ENCODE results near the gene CLEC3A. TPM values are rescaled to one million over a fixed set of nuclear protein-coding genes. Genes with fewer than 3 reads are reported as not detected.

The CLEC3A gene
- polyA plus RNA-seq, 1 donor = 0.36 TPM

DNA sequence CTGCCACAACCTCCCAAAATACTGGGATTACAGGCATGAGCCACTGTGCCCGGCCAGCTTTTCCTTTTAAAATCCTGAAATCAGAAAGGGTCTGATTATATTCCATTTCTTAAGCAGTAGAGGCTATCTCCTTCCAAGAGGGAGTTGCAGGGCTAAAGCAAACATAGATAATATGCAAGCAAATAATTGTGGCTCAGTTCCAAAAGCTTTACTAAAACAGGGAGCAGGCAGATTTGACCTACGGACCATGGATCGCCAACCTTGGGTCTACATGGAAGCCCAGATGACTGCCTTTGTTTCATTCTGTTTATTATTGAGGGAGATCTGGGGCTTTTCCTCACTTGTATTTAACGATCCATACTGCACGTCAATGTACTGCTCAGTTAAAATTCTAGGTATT lies 38.5 kb downstream of the CLEC3A start:
- DNase-seq = peak in 1 of 2 donors; percentile 55
- no peaks in the 10 kb centered on the region for H3K9me3 ChIP-seq (ENCODE audit: control insufficient read depth, low read depth, low read length)
- H3K4me3 ChIP-seq (ENCODE audit: low read length) = no peak overlapping the region
- 13% methylated on average over 2 of the region's 5 CpGs for WGBS (ENCODE audit: insufficient coverage, low lambda C conversion rate)
- no peaks in the 10 kb centered on the region for H3K27me3 ChIP-seq (ENCODE audit: control insufficient read depth, insufficient read depth, low read length)
- H3K36me3 ChIP-seq (ENCODE audit: control insufficient read depth, insufficient read depth, low read length) = no peaks in the 10 kb centered on the region
- peaks cover 6% of the 10 kb centered on the region for H3K4me1 ChIP-seq (ENCODE audit: control insufficient read depth, insufficient read depth, low read length)
- no peak overlapping the region for H3K27ac ChIP-seq (ENCODE audit: low read length)

GRCh38 chr16:78065319-78065718 lies 43.0 kb downstream of the CLEC3A start:
- Histone ChIP-seq H3K27me3 (ENCODE audit: control insufficient read depth, insufficient read depth, low read length) (no peaks in the 10 kb centered on the region), H3K4me1 (ENCODE audit: control insufficient read depth, insufficient read depth, low read length) (peaks cover 6% of the 10 kb centered on the region), H3K36me3 (ENCODE audit: control insufficient read depth, insufficient read depth, low read length) (no peaks in the 10 kb centered on the region), H3K4me3 (ENCODE audit: low read length) (no peak overlapping the region), H3K27ac (ENCODE audit: low read length) (no peak overlapping the region), H3K9me3 (ENCODE audit: control insufficient read depth, low read depth, low read length) (no peaks in the 10 kb centered on the region)
- DNase-seq = no peak
- WGBS (ENCODE audit: insufficient coverage, low lambda C conversion rate) = 50% methylated on average over 2 of the region's 4 CpGs

DNA sequence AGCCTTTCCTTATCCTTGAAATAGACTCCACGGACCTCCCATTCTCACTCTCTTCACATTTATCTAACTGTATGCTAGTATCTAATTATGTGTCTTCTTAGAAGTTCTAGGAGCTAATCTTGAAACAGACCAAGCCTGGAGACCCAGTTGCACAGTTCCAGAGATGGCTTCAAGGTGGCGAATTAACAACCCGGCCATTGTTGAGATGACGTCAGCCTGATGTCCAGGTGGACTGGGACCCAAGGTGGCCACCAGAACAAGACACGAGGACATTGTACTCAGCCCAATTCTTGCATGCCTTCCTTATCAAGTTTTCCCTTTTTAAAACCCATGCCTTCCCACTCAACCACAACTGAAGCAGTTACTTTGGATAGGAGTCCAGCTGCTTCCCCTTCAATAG lies 47.6 kb downstream of the CLEC3A start:
- no peak for DNase-seq
- H3K36me3 ChIP-seq (ENCODE audit: control insufficient read depth, insufficient read depth, low read length) = no peaks in the 10 kb centered on the region
- H3K4me1 ChIP-seq (ENCODE audit: control insufficient read depth, insufficient read depth, low read length) = peaks cover 6% of the 10 kb centered on the region
- 82% methylated on average over 3 of the region's 5 CpGs for WGBS (ENCODE audit: insufficient coverage, low lambda C conversion rate)
- H3K9me3 ChIP-seq (ENCODE audit: control insufficient read depth, low read depth, low read length) = no peaks in the 10 kb centered on the region
- no peak overlapping the region for H3K27ac ChIP-seq (ENCODE audit: low read length)
- H3K4me3 ChIP-seq (ENCODE audit: low read length) = no peak overlapping the region
- H3K27me3 ChIP-seq (ENCODE audit: control insufficient read depth, insufficient read depth, low read length) = no peaks in the 10 kb centered on the region

- H3K4me1 ChIP-seq (ENCODE audit: control insufficient read depth, insufficient read depth, low read length) = peaks cover 6% of the 10 kb centered on the region
- H3K36me3 ChIP-seq (ENCODE audit: control insufficient read depth, insufficient read depth, low read length) = no peaks in the 10 kb centered on the region
- H3K9me3 ChIP-seq (ENCODE audit: control insufficient read depth, low read depth, low read length) = no peaks in the 10 kb centered on the region
- no peak overlapping the region for H3K27ac ChIP-seq (ENCODE audit: low read length)
- no peak overlapping the region for H3K4me3 ChIP-seq (ENCODE audit: low read length)
- peak; percentile 60 to 87 for DNase-seq
- no peaks in the 10 kb centered on the region for H3K27me3 ChIP-seq (ENCODE audit: control insufficient read depth, insufficient read depth, low read length)
- no CpG with 5 or more reads among the region's 5 CpGs for WGBS (ENCODE audit: insufficient coverage, low lambda C conversion rate)
These were observed 49.9 kb downstream of the CLEC3A start for GRCh38 chr16:78072275-78072674.

- Histone ChIP-seq H3K36me3 (ENCODE audit: control insufficient read depth, insufficient read depth, low read length) (no peaks in the 10 kb centered on the region), H3K27ac (ENCODE audit: low read length) (no peak overlapping the region), H3K27me3 (ENCODE audit: control insufficient read depth, insufficient read depth, low read length) (no peaks in the 10 kb centered on the region), H3K4me3 (ENCODE audit: low read length) (no peak overlapping the region), H3K9me3 (ENCODE audit: control insufficient read depth, low read depth, low read length) (no peaks in the 10 kb centered on the region), H3K4me1 (ENCODE audit: control insufficient read depth, insufficient read depth, low read length) (peaks cover 6% of the 10 kb centered on the region)
- no CpG with 5 or more reads among the region's 3 CpGs for WGBS (ENCODE audit: insufficient coverage, low lambda C conversion rate)
- no peak for DNase-seq
These were observed 53.5 kb downstream of the CLEC3A start for GRCh38 chr16:78075800-78076199.

DNA sequence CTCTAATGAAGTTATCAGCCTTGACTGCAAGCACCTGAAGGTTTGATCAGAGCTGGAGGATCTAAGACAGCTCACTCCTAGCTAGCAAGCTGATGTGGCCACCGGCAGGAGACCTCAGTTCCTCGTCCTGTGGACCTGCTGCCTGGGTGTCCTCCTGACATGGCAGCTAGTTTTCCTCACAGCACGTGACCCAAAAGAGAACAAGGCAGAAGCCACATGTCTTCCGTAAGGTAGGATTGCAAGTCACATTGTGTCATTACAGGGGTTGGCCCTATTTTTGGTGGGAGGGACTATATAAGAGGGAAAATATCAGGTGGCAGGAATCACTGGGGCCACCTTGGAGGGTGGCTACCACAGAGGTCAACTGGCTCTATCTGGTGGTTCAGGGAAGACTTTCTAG lies 59.0 kb downstream of the CLEC3A start:
- Histone ChIP-seq H3K36me3 (ENCODE audit: control insufficient read depth, insufficient read depth, low read length) (no peaks in the 10 kb centered on the region), H3K9me3 (ENCODE audit: control insufficient read depth, low read depth, low read length) (no peaks in the 10 kb centered on the region), H3K4me3 (ENCODE audit: low read length) (no peak overlapping the region), H3K27me3 (ENCODE audit: control insufficient read depth, insufficient read depth, low read length) (no peaks in the 10 kb centered on the region), H3K27ac (ENCODE audit: low read length) (no peak overlapping the region), H3K4me1 (ENCODE audit: control insufficient read depth, insufficient read depth, low read length) (no peaks in the 10 kb centered on the region)
- WGBS (ENCODE audit: insufficient coverage, low lambda C conversion rate) = no CpG with 5 or more reads among the region's 4 CpGs
- DNase-seq = no peak

Other genes with a start within 250 kb of the CLEC3A start
- gene VAT1L, start 234.0 kb upstream of the CLEC3A start, polyA plus RNA-seq = 14.8 TPM
- gene WWOX, start 77.1 kb downstream of the CLEC3A start, polyA plus RNA-seq = 16.2 TPM